PC-9 (cell line): Measurements from ENCODE around the gene PPP1R3G. TPM values are rescaled to one million over a fixed set of nuclear protein-coding genes. Genes with fewer than 3 reads are reported as not detected.

Experiments
- BruUV-seq: library from RNA; stranded (reverse); fragments of 400-500 nt; replicated peaks from 2 replicates; lab custom pipeline; 2021; lab: Mats Ljungman, UMichigan
- CTCF ChIA-PET: fragments of 300-600 bp; sonication (Branson Sonifier 250); formaldehyde crosslinking; loops from one replicate; lab custom pipeline; 2022; ENCODE audit warnings: antibody characterized with exemption; lab: Charles Lee
- POLR2A ChIA-PET: fragments of 300-600 bp; sonication (Branson Sonifier 250); formaldehyde crosslinking; loops from one replicate; lab custom pipeline; 2022; ENCODE audit warnings: antibody characterized with exemption; ENCODE audit not compliant: unreplicated experiment; lab: Charles Lee
- DNase-seq, 2 experiments: peaks; one replicate each; pipeline versions ENCODE4 v3.0.0 to v3.0.0-alpha.2; 2015 to 2022; ENCODE audit warnings: mixed read lengths in 1 of 2
- H2AFZ ChIP-seq: fragments of 200-600 bp; sonication (generic); 2 replicates; pipeline ENCODE4 v1.8.1; 2017; ENCODE audit warnings: antibody characterized with exemption
- H3F3A ChIP-seq: fragments of 200-600 bp; sonication (generic); 2 replicates; pipeline ENCODE4 v1.8.1; 2017; ENCODE audit warnings: antibody characterized with exemption, mild to moderate bottlenecking, low read depth; ENCODE audit not compliant: insufficient read depth
- H3K27ac ChIP-seq: fragments of 200-600 bp; sonication (generic); 2 replicates; pipeline ENCODE4 v1.6.1; 2016; ENCODE audit warnings: mixed run types
- H3K27me3 ChIP-seq: fragments of 200-600 bp; sonication (generic); 2 replicates; pipeline ENCODE4 v1.6.1; 2016; ENCODE audit warnings: low read depth, mixed run types; ENCODE audit not compliant: insufficient read depth
- H3K36me3 ChIP-seq: fragments of 200-600 bp; sonication (generic); 2 replicates; pipeline ENCODE4 v1.6.1; 2016; ENCODE audit warnings: low read depth, mixed run types
- H3K4me1 ChIP-seq: fragments of 200-600 bp; sonication (generic); replicated peaks from 2 replicates; pipeline ENCODE4 v1.6.1; 2016; ENCODE audit warnings: mixed run types; ENCODE audit not compliant: insufficient read depth
- H3K4me2 ChIP-seq: fragments of 200-600 bp; sonication (generic); 2 replicates; pipeline ENCODE4 v1.6.1; 2017; ENCODE audit warnings: mixed run types
- H3K4me3 ChIP-seq: fragments of 200-600 bp; sonication (generic); 2 replicates; pipeline ENCODE4 v1.6.1; 2016; ENCODE audit warnings: mixed run types
- H3K79me2 ChIP-seq: fragments of 200-600 bp; sonication (generic); 2 replicates; pipeline ENCODE4 v1.6.1; 2017; ENCODE audit warnings: low read depth, mixed run types
- H3K9me2 ChIP-seq: fragments of 200-600 bp; sonication (generic); 2 replicates; pipeline ENCODE4 v1.8.1; 2017; ENCODE audit warnings: mild to moderate bottlenecking; ENCODE audit not compliant: insufficient read depth
- H3K9me3 ChIP-seq: fragments of 200-600 bp; sonication (generic); 2 replicates; pipeline ENCODE4 v1.8.1; 2016; ENCODE audit warnings: low read depth; ENCODE audit not compliant: insufficient read depth
- H4K20me1 ChIP-seq: fragments of 200-600 bp; sonication (generic); 2 replicates; pipeline ENCODE4 v1.8.1; 2017; ENCODE audit not compliant: insufficient read depth
- EZH2 ChIP-seq: fragments of 200-600 bp; sonication (generic); IDR thresholded peaks from 2 replicates; pipeline ENCODE4 v1.8.0; 2017; ENCODE audit warnings: antibody characterized with exemption, low read depth
- intact Hi-C: fragments of 100-400 bp; cut with micrococcal nuclease; formaldehyde crosslinking; loops from one replicate; pipeline ENCODE4 v1.10.0; 2022; ENCODE audit not compliant: unreplicated experiment
- total RNA-seq: library from RNA; stranded (reverse); gene quantifications from 2 replicates; pipeline ENCODE4 v1.2.3, GENCODE V29; 2021
- TF ChIP-seq, protein P1 (sequence below): fragments of 200-600 bp; sonication (generic); conservative IDR thresholded peaks from 2 replicates; pipeline ENCODE4 v1.6.1; 2017; ENCODE audit warnings: mixed run types, antibody characterized with exemption, mild to moderate bottlenecking, moderate library complexity

PPP1R3G gene
- total RNA-seq, 1 experiment from 2014 or later: 1.1 TPM

- ChIA-PET CTCF (interaction anchor here (0.8 kb wide), 1 partner anchor 54 kb away, joined by 5 read pairs; no protein-coding TSS in a partner anchor), POLR2A (interaction anchor here (0.6 kb wide), 1 partner anchor 141 kb away, joined by 4 read pairs; no protein-coding TSS in a partner anchor)
- no TSS peak for BruUV-seq
- no peak for DNase-seq
- intact Hi-C loops: loop anchor here (2.0 to 5.0 kb wide), 2 partner anchors 78 to 141 kb away; partner anchors contain the start of gene RPP40
- Histone ChIP-seq H2AFZ (no peak overlapping the region), H3K9me3 (no peaks in the 10 kb centered on the region), H3K4me3 (no peak overlapping the region), H3K9me2 (no peaks in the 10 kb centered on the region), H4K20me1 (no peaks in the 10 kb centered on the region), H3K4me2 (peak overlapping the region; percentile 43; the same call in 1 of the 2 replicates), H3F3A (peaks cover 11% of the 10 kb centered on the region), H3K4me1 (peaks cover 16% of the 10 kb centered on the region), H3K79me2 (no peaks in the 10 kb centered on the region), H3K27ac (no peak overlapping the region), H3K27me3 (no peaks in the 10 kb centered on the region), H3K36me3 (no peaks in the 10 kb centered on the region)
- TF ChIP-seq EZH2: no peak
- TF ChIP-seq, protein P1, sequence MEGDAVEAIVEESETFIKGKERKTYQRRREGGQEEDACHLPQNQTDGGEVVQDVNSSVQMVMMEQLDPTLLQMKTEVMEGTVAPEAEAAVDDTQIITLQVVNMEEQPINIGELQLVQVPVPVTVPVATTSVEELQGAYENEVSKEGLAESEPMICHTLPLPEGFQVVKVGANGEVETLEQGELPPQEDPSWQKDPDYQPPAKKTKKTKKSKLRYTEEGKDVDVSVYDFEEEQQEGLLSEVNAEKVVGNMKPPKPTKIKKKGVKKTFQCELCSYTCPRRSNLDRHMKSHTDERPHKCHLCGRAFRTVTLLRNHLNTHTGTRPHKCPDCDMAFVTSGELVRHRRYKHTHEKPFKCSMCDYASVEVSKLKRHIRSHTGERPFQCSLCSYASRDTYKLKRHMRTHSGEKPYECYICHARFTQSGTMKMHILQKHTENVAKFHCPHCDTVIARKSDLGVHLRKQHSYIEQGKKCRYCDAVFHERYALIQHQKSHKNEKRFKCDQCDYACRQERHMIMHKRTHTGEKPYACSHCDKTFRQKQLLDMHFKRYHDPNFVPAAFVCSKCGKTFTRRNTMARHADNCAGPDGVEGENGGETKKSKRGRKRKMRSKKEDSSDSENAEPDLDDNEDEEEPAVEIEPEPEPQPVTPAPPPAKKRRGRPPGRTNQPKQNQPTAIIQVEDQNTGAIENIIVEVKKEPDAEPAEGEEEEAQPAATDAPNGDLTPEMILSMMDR: no peak
These were observed 1.9 kb upstream of the PPP1R3G start for GRCh38 chr6:5083307-5083583.

DNA sequence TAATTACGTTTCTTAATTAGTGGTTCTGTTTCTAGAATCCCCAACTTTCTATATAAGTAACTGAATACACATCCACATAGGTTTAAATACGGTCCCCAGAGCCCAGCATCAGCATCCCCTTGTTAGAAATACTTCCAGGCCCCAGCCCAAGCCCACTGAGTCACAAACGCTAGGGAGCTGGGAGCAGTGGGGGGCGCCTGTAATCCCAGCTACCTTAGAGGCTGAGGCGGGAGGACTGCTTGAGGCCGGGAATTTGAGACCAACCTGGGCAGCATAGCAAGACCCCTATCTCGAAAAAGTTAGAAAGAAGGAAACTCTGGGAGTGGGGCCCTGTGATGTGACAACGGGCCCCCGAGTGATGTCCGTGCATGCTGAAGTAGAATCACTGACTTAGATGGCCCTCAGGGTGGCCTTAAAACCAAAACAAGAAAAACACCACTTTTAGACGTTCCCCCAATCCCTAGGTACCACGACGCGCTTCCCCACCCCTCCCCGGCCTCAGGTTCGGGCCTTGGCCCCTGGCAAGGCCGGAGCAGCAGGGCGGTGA, 1.3 kb upstream of the PPP1R3G start:
- Histone ChIP-seq H3K79me2 (no peaks in the 10 kb centered on the region), H2AFZ (no peak overlapping the region), H3F3A (peaks cover 11% of the 10 kb centered on the region), H3K4me3 (peak overlapping the region; percentile 76; the same call in 1 of the 2 replicates), H3K36me3 (no peaks in the 10 kb centered on the region), H4K20me1 (no peaks in the 10 kb centered on the region), H3K9me3 (no peaks in the 10 kb centered on the region), H3K4me2 (peak overlapping the region; percentile 82; the same call in 1 of the 2 replicates), H3K27ac (no peak overlapping the region), H3K9me2 (no peaks in the 10 kb centered on the region), H3K27me3 (no peaks in the 10 kb centered on the region), H3K4me1 (peaks cover 16% of the 10 kb centered on the region)
- ChIA-PET POLR2A (no interaction called here), CTCF (no interaction called here)
- TF ChIP-seq, protein P1: no peak
- TF ChIP-seq EZH2: no peak
- BruUV-seq: no TSS peak
- no peak for DNase-seq
- intact Hi-C loops: loop anchor here (2.0 to 5.0 kb wide), 2 partner anchors 79 to 142 kb away; partner anchors contain the start of gene RPP40

DNA sequence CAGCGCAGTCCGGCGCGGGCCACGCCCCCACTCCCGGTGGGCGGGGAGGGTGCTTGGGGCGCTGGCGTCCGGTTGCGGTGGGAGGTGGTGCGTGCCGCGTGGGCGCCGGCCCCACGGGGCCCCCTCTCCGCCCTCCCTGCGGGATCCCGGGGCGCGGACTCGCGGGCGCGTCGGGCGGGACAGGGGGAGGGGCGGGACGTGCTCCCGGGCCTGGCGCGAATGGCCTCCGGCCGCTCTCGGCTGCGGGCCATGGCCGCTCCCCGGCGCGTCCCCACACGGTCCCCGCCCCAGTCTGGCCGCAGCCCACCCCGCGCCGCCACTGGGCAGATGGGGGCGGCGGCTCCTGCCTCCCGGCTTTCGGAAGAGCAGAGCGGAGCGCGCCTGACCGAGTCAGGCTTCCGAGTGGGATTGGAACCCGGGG, 771 bp upstream of the PPP1R3G start:
- Histone ChIP-seq H3K27me3 (no peaks in the 10 kb centered on the region), H3K9me3 (no peaks in the 10 kb centered on the region), H3K27ac (no peak overlapping the region), H2AFZ (peak overlapping the region; percentile 91), H3K4me3 (peak overlapping the region; percentile 76), H3K79me2 (no peaks in the 10 kb centered on the region), H3F3A (peaks cover 11% of the 10 kb centered on the region), H3K36me3 (no peaks in the 10 kb centered on the region), H4K20me1 (no peaks in the 10 kb centered on the region), H3K4me1 (peaks cover 16% of the 10 kb centered on the region), H3K9me2 (no peaks in the 10 kb centered on the region), H3K4me2 (peak overlapping the region; percentile 82)
- no peak for TF ChIP-seq EZH2
- TF ChIP-seq, protein P1: no peak
- intact Hi-C loops: loop anchor here (5.0 kb wide), 1 partner anchor 142 kb away; no protein-coding TSS in a partner anchor
- CTCF ChIA-PET: interaction anchor here (0.9 kb wide), 1 partner anchor 54 kb away, joined by 3 read pairs; no protein-coding TSS in a partner anchor
- DNase-seq: peak in 1 of 2 experiments; percentile 34
- POLR2A ChIA-PET: no interaction called here
- BruUV-seq: no TSS peak
